ENCODE data around the gene LIF.
"Not testable (repeated sequence)": the region's sequence is repeated elsewhere in the genome, so short reads cannot be mapped to it uniquely, and the experiment has no call there.

LIF gene

GRCh38 chr22:30204015-30204741, 42.4 kb downstream of the LIF start:
- no peak for DNase-seq (ENCODE audit: low read depth)
- no peak overlapping the region for H3K4me3 ChIP-seq (ENCODE audit: low read depth, low read length)
- TF ChIP-seq, protein P1, sequence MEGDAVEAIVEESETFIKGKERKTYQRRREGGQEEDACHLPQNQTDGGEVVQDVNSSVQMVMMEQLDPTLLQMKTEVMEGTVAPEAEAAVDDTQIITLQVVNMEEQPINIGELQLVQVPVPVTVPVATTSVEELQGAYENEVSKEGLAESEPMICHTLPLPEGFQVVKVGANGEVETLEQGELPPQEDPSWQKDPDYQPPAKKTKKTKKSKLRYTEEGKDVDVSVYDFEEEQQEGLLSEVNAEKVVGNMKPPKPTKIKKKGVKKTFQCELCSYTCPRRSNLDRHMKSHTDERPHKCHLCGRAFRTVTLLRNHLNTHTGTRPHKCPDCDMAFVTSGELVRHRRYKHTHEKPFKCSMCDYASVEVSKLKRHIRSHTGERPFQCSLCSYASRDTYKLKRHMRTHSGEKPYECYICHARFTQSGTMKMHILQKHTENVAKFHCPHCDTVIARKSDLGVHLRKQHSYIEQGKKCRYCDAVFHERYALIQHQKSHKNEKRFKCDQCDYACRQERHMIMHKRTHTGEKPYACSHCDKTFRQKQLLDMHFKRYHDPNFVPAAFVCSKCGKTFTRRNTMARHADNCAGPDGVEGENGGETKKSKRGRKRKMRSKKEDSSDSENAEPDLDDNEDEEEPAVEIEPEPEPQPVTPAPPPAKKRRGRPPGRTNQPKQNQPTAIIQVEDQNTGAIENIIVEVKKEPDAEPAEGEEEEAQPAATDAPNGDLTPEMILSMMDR (conservative IDR thresholded peaks at IDR 0.05; ENCODE audit: low read depth, low read length) = no peak

GRCh38 chr22:30202531-30203006, 44.0 kb downstream of the LIF start:
- no peak for DNase-seq (ENCODE audit: low read depth)
- TF ChIP-seq, protein P1 (conservative IDR thresholded peaks at IDR 0.05; ENCODE audit: low read depth, low read length) = no peak
- no peak overlapping the region for H3K4me3 ChIP-seq (ENCODE audit: low read depth, low read length)

DNA sequence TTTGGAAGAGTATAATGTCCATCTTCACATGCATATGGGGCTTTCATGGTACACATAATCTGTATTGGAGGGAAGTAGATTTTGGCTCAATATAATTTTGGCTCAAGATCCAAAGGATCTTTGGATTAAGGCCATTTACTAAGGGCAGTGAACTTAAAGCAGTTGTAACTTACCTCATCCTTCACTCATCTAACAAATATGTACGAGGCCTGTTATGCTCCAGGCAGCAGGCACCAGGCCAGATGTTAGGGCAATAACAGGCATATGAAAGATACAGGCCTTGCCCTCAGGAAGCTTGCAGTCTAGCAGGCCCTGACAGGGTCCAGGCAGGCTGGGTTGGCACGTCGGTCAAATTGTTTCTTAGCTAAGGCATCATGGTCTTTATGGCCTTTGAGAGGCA, 44.6 kb downstream of the LIF start:
- H3K4me3 ChIP-seq (ENCODE audit: low read depth, low read length) = no peak overlapping the region
- peak; percentile 94 for DNase-seq (ENCODE audit: low read depth)
- TF ChIP-seq, protein P1 (conservative IDR thresholded peaks at IDR 0.05; ENCODE audit: low read depth, low read length) = no peak

- H3K4me3 ChIP-seq (ENCODE audit: low read depth, low read length); DNase-seq (ENCODE audit: low read depth): not testable (repeated sequence)
Measured at GRCh38 chr22:30200905-30201304, 45.7 kb downstream of the LIF start.

DNA sequence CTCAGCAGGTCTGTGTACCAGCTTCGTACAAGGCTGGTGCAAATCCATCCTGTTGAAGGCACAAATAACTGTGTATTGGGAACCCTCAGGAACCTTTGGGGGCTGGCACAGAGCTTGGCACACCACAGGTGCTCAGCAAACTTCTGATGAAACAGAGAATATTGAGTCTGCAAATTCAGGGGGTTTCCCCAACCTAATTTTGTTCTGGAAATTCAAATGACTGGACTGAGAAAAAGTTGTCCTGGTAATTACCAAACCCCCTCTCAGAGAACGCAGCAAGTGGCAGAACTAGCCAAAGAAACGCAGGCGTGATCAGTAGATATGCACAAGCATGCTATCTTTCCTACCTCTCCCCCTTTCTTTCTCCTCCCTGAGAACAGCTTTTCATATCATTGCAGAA, 47.6 kb downstream of the LIF start:
- no peak for DNase-seq (ENCODE audit: low read depth)
- TF ChIP-seq, protein P1 (conservative IDR thresholded peaks at IDR 0.05; ENCODE audit: low read depth, low read length) = no peak
- no peak overlapping the region for H3K4me3 ChIP-seq (ENCODE audit: low read depth, low read length)

- no peak for DNase-seq (ENCODE audit: low read depth)
- TF ChIP-seq, protein P1 (conservative IDR thresholded peaks at IDR 0.05; ENCODE audit: low read depth, low read length) = no peak
Measured at GRCh38 chr22:30198152-30198825, 48.3 kb downstream of the LIF start.

GRCh38 chr22:30197389-30197788, 49.2 kb downstream of the LIF start:
- TF ChIP-seq, protein P1 (conservative IDR thresholded peaks at IDR 0.05; ENCODE audit: low read depth, low read length) = no peak

More at GRCh38 chr22:30198152-30198825, 48.3 kb downstream of the LIF start:
- no peak overlapping the region for H3K4me3 ChIP-seq (ENCODE audit: low read depth, low read length)

More at GRCh38 chr22:30197389-30197788, 49.2 kb downstream of the LIF start:
- DNase-seq (ENCODE audit: low read depth) = no peak
- no peak overlapping the region for H3K4me3 ChIP-seq (ENCODE audit: low read depth, low read length)

All from choroid plexus epithelial cell (primary cell).